OCI-LY1 (cell line): Measurements from ENCODE around the gene F2.

Experiments
- CTCF ChIP-seq: fragments of 200-600 bp; sonication (generic), shearing (Covaris generic); IDR thresholded peaks from 2 replicates; pipeline ENCODE4 v1.5.1; 2017; ENCODE audit warnings: mild to moderate bottlenecking, antibody characterized with exemption, low read length, moderate library complexity, mixed read lengths
- EZH2 ChIP-seq: fragments of 200-600 bp; sonication (generic), shearing (Covaris generic); IDR thresholded peaks from 2 replicates; pipeline ENCODE4 v1.8.0; 2017; ENCODE audit warnings: borderline replicate concordance, mixed run types, mild to moderate bottlenecking, antibody characterized with exemption, low read length, moderate library complexity, mixed read lengths

- TF ChIP-seq CTCF (no peak), EZH2 (no peak)
Observed at GRCh38 chr11:46672381-46672839, 46.6 kb upstream of the F2 start.
